ENCODE measurements around the gene RND1. TPM values are rescaled to one million over a fixed set of nuclear protein-coding genes. Genes with fewer than 3 reads are reported as not detected.

RND1 gene
- total and polyA plus RNA-seq, 2 of the 8 experiments (the other 6 are each of a cell fraction or from before 2014, with no cell fraction given), result 15.8 to 17.1 TPM

DNA sequence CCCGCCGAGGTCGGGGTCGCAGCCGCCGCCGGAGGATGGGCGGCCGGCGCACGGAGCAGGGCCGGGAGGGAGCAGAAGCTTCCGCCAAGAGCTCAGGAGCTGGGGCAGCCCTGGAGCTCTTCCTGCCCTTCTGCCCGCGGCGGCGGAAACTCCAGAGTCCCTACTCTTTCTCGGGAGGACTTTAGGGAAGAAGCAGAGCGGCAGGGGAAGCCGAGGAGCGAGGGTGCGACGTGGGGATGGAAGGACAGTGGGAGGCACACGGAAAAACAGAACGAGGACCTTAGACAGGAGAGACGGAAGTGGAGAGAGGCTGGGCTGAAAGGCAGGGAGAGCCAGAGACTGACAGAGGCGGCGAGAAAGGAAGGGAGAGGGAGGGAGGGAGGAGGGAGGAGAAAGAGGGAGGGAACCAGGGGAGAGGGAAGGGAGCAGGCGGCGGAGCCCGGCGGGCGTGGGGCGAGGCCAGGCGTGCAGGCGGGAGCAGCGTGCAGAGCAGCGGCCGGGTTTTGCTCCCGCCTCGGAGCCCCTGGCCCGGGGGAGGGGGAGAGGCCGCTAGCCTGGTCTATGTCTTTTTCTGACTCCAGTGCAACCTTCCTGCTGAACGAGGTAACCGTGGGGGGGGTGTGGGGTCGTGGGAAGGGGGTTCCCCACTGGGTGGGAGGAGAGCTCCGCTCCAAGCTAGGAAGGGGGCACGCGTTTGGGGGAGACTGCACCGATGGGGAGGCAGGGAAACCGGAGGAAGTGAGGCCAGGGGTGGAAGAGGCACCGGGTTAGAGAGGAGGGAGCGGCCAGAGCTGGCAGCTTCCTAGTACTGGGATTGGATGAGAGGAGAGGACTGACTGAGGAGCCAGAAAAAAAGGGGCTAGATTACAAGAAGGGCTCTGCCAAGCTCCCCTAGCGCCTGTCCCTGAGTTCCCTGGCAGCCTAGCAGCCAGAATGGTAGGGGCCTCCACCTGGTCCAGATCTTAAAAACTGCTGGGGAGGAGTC is 50.3 kb downstream of the RND1 start (continued):
- TF ChIP-seq, protein P1, sequence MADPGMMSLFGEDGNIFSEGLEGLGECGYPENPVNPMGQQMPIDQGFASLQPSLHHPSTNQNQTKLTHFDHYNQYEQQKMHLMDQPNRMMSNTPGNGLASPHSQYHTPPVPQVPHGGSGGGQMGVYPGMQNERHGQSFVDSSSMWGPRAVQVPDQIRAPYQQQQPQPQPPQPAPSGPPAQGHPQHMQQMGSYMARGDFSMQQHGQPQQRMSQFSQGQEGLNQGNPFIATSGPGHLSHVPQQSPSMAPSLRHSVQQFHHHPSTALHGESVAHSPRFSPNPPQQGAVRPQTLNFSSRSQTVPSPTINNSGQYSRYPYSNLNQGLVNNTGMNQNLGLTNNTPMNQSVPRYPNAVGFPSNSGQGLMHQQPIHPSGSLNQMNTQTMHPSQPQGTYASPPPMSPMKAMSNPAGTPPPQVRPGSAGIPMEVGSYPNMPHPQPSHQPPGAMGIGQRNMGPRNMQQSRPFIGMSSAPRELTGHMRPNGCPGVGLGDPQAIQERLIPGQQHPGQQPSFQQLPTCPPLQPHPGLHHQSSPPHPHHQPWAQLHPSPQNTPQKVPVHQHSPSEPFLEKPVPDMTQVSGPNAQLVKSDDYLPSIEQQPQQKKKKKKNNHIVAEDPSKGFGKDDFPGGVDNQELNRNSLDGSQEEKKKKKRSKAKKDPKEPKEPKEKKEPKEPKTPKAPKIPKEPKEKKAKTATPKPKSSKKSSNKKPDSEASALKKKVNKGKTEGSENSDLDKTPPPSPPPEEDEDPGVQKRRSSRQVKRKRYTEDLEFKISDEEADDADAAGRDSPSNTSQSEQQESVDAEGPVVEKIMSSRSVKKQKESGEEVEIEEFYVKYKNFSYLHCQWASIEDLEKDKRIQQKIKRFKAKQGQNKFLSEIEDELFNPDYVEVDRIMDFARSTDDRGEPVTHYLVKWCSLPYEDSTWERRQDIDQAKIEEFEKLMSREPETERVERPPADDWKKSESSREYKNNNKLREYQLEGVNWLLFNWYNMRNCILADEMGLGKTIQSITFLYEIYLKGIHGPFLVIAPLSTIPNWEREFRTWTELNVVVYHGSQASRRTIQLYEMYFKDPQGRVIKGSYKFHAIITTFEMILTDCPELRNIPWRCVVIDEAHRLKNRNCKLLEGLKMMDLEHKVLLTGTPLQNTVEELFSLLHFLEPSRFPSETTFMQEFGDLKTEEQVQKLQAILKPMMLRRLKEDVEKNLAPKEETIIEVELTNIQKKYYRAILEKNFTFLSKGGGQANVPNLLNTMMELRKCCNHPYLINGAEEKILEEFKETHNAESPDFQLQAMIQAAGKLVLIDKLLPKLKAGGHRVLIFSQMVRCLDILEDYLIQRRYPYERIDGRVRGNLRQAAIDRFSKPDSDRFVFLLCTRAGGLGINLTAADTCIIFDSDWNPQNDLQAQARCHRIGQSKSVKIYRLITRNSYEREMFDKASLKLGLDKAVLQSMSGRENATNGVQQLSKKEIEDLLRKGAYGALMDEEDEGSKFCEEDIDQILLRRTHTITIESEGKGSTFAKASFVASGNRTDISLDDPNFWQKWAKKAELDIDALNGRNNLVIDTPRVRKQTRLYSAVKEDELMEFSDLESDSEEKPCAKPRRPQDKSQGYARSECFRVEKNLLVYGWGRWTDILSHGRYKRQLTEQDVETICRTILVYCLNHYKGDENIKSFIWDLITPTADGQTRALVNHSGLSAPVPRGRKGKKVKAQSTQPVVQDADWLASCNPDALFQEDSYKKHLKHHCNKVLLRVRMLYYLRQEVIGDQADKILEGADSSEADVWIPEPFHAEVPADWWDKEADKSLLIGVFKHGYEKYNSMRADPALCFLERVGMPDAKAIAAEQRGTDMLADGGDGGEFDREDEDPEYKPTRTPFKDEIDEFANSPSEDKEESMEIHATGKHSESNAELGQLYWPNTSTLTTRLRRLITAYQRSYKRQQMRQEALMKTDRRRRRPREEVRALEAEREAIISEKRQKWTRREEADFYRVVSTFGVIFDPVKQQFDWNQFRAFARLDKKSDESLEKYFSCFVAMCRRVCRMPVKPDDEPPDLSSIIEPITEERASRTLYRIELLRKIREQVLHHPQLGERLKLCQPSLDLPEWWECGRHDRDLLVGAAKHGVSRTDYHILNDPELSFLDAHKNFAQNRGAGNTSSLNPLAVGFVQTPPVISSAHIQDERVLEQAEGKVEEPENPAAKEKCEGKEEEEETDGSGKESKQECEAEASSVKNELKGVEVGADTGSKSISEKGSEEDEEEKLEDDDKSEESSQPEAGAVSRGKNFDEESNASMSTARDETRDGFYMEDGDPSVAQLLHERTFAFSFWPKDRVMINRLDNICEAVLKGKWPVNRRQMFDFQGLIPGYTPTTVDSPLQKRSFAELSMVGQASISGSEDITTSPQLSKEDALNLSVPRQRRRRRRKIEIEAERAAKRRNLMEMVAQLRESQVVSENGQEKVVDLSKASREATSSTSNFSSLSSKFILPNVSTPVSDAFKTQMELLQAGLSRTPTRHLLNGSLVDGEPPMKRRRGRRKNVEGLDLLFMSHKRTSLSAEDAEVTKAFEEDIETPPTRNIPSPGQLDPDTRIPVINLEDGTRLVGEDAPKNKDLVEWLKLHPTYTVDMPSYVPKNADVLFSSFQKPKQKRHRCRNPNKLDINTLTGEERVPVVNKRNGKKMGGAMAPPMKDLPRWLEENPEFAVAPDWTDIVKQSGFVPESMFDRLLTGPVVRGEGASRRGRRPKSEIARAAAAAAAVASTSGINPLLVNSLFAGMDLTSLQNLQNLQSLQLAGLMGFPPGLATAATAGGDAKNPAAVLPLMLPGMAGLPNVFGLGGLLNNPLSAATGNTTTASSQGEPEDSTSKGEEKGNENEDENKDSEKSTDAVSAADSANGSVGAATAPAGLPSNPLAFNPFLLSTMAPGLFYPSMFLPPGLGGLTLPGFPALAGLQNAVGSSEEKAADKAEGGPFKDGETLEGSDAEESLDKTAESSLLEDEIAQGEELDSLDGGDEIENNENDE (IDR thresholded peaks at IDR 0.05; ENCODE audit: insufficient replicate concordance, low read length), result no peak
- no peak; the same call in 1 of the 2 replicates for TF ChIP-seq PHF8 (conservative IDR thresholded peaks at IDR 0.05; ENCODE audit: low read depth, low read length)
- TF ChIP-seq RFX5 (IDR thresholded peaks at IDR 0.05; ENCODE audit: borderline replicate concordance, low read depth, low read length), result no peak
- no peak for TF ChIP-seq CREB1 (IDR thresholded peaks at IDR 0.05)
- peak; percentile 6 to 73; a peak in 3 of 4 replicates for TF ChIP-seq SIN3A (conservative IDR thresholded peaks at IDR 0.05 in 1 of 2, IDR thresholded peaks at IDR 0.05 in 1 of 2; ENCODE audit: low read depth in 1 of 2, low read length in 2 of 2)
- TF ChIP-seq, protein P2, sequence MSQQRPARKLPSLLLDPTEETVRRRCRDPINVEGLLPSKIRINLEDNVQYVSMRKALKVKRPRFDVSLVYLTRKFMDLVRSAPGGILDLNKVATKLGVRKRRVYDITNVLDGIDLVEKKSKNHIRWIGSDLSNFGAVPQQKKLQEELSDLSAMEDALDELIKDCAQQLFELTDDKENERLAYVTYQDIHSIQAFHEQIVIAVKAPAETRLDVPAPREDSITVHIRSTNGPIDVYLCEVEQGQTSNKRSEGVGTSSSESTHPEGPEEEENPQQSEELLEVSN (IDR thresholded peaks at IDR 0.05), result peak; percentile 73
- TF ChIP-seq HDAC2 (IDR thresholded peaks at IDR 0.05; ENCODE audit: borderline replicate concordance in 1 of 2, low read depth in 2 of 2, low read length in 2 of 2), result 0 out of 4 replicates have a peak, but pooled peaks of 1 of the 2 experiments have one; percentile 25
